ENCODE data around the gene CST9. TPM values are rescaled to one million over a fixed set of nuclear protein-coding genes. Genes with fewer than 3 reads are reported as not detected.

The CST9 gene
- total and polyA plus RNA-seq, 9 of the 15 experiments (the other 6 are each of a cell fraction or from before 2014, with no cell fraction given) = not detected

GRCh38 chr20:23568320-23568970 is 37.3 kb downstream of the CST9 start, which contains the start of gene CST9L:
Gene CST9L (minus strand): TSS chr20:23568484. CDS start chr20:23568450, 34 bp downstream.
- POLR2A ChIA-PET = no interaction called here
- Histone ChIP-seq H3K4me2 (ENCODE audit: insufficient read depth, low read length) (no peak within 1 kb of the TSS), H3K9me1 (ENCODE audit: control insufficient read depth, insufficient read depth, low read length) (no peaks in the 10 kb centered on the region), H3K9ac (ENCODE audit: insufficient read depth in 1 of 2, low read depth in 2 of 2, low read length in 2 of 2) (no peak within 1 kb of the TSS), H2AFZ (ENCODE audit: low read depth, low read length) (no peak within 1 kb of the TSS), H4K20me1 (replicated peaks; ENCODE audit: control insufficient read depth, insufficient read depth, low read length) (no peaks in the 10 kb centered on the region), H3K79me2 (ENCODE audit: control insufficient read depth, insufficient read depth, low read length) (no peaks in the 10 kb centered on the region), H3K36me3 (ENCODE audit: control insufficient read depth, insufficient read depth, low read length) (no peaks in the 10 kb centered on the region), H3K4me1 (replicated peaks in 1 of 2; ENCODE audit: control insufficient read depth in 2 of 2, insufficient read depth in 2 of 2, low read length in 2 of 2) (no peaks in the 10 kb centered on the region; a peak in 3 of 5 replicates), H3K4me3 (no peak within 1 kb of the TSS), H3K27ac (ENCODE audit: extremely low read depth, low read depth, low read length) (no peak within 1 kb of the TSS), H3K27me3 (ENCODE audit: control insufficient read depth in 2 of 2, insufficient read depth in 2 of 2, low read length in 2 of 2) (peaks cover 0 to 4% of the 10 kb centered on the region in 2 experiments; a peak in 2 of 5 replicates), H3K9me3 (replicated peaks; ENCODE audit: control insufficient read depth, insufficient read depth, low read depth, low read length) (no peaks in the 10 kb centered on the region)
- in situ Hi-C loops (cut with MboI) (no loop called here), intact Hi-C loops (cut with micrococcal nuclease) (no loop called here)
- CTCF ChIA-PET (ENCODE audit: low intra/inter-chr PET ratio) = no interaction called here
- ATAC-seq (no peak), FAIRE-seq (no peak), DNase-seq (ENCODE audit: extremely low read depth in 1 of 4, low spot score in 3 of 4) (no peak)
- BruUV-seq (replicated peaks) = no TSS peak
- 1% methylated on average over 11 of the region's 11 CpGs for WGBS (ENCODE audit: insufficient coverage, low coverage, missing lambda C conversion rate)
- TF ChIP-seq HCFC1 (IDR thresholded peaks at IDR 0.05; ENCODE audit: low read depth, low read length) (no peak), ZNF318 (IDR thresholded peaks at IDR 0.05; ENCODE audit: borderline replicate concordance in 1 of 2, low read depth in 1 of 2) (no peak), ESRRB (CRISPR knock-in tag; IDR thresholded peaks at IDR 0.05; ENCODE audit: borderline replicate concordance) (no peak), ZBTB5 (IDR thresholded peaks at IDR 0.05) (no peak), NFXL1 (CRISPR knock-in tag; IDR thresholded peaks at IDR 0.05) (no peak), NR1H2 (CRISPR knock-in tag; IDR thresholded peaks at IDR 0.05) (no peak), CREB5 (CRISPR knock-in tag; IDR thresholded peaks at IDR 0.05) (no peak), MTA3 (IDR thresholded peaks at IDR 0.05; ENCODE audit: borderline replicate concordance) (no peak), ZNF384 (IDR thresholded peaks at IDR 0.05; ENCODE audit: low read depth, low read length) (no peak), ZNF146 (CRISPR knock-in tag; IDR thresholded peaks at IDR 0.05; ENCODE audit: unreplicated experiment) (no peak)
